Vagina (tissue), 2 donors: ENCODE results near the gene PRUNE2.
"Not testable (repeated sequence)": the region's sequence is repeated elsewhere in the genome, so short reads cannot be mapped to it uniquely, and the experiment has no call there.

Experiments
- POLR2A ChIP-seq, 2 donors: fragments of 450-650 bp; IDR thresholded peaks; one replicate each; pipeline ENCODE4 v1.6.1; 2017; ENCODE audit warnings: antibody characterized with exemption in 2 of 2, mild to moderate bottlenecking in 2 of 2, moderate library complexity in 2 of 2
- POLR2AphosphoS5 ChIP-seq, 2 donors: sonication (generic); formaldehyde crosslinking; IDR thresholded peaks; one replicate each; pipeline ENCODE4 v1.9.0; 2017; ENCODE audit warnings: antibody characterized with exemption in 2 of 2, mild to moderate bottlenecking in 2 of 2, low read depth in 1 of 2; ENCODE audit not compliant: insufficient read depth in 1 of 2
- TF ChIP-seq, protein P1 (sequence below), 3 experiments: fragments of 450-650 bp in 2 of 3; fragments of 200-600 bp in 1 of 3; sonication (generic) in 1 of 3; IDR thresholded peaks; one replicate each; pipeline ENCODE4 v1.5.1; 2017 to 2019; ENCODE audit warnings: antibody characterized with exemption in 3 of 3, mild to moderate bottlenecking in 2 of 3, moderate library complexity in 2 of 3

DNA sequence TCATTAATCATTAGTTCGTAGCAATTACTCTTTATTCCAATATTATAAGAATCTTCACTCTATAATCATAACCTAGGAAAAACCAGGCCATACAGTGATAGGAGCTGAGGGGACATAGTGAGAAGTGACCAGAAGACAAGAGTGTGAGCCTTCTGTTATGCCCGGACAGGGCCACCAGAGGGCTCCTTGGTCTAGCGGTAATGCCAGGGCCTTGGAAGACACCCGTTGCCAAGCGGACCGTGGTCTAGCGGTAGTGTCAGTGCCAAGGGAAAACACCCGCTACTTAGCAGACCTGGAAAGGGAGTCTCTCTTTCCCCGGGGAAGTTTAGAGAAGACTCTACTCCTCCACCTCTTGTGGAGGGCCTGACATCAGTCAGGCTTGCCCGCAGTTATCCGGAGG, 239.9 kb downstream of the PRUNE2 start:
- TF ChIP-seq POLR2AphosphoS5 (IDR thresholded peaks at IDR 0.05; ENCODE audit: insufficient read depth in 1 of 2, low read depth in 1 of 2); POLR2A (IDR thresholded peaks at IDR 0.05): not testable (repeated sequence)
- TF ChIP-seq, protein P1, sequence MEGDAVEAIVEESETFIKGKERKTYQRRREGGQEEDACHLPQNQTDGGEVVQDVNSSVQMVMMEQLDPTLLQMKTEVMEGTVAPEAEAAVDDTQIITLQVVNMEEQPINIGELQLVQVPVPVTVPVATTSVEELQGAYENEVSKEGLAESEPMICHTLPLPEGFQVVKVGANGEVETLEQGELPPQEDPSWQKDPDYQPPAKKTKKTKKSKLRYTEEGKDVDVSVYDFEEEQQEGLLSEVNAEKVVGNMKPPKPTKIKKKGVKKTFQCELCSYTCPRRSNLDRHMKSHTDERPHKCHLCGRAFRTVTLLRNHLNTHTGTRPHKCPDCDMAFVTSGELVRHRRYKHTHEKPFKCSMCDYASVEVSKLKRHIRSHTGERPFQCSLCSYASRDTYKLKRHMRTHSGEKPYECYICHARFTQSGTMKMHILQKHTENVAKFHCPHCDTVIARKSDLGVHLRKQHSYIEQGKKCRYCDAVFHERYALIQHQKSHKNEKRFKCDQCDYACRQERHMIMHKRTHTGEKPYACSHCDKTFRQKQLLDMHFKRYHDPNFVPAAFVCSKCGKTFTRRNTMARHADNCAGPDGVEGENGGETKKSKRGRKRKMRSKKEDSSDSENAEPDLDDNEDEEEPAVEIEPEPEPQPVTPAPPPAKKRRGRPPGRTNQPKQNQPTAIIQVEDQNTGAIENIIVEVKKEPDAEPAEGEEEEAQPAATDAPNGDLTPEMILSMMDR (IDR thresholded peaks at IDR 0.05) = not testable (repeated sequence)
